ENCODE measurements around the gene PALLD. TPM values are rescaled to one million over a fixed set of nuclear protein-coding genes. Genes with fewer than 3 reads are reported as not detected.

The PALLD gene
- total RNA-seq, 1 donor from 2014 or later = 45.6 TPM

- DNase-seq (ENCODE audit: low read depth) = no peak
- no peak for TF ChIP-seq CTCF (conservative IDR thresholded peaks at IDR 0.05; ENCODE audit: low read depth, low read length)
- H3K4me3 ChIP-seq (ENCODE audit: low read depth, low read length) = no peak overlapping the region
These were observed 23.9 kb upstream of the PALLD start for GRCh38 chr4:168472920-168473319.

GRCh38 chr4:168474660-168475320 is 22.1 kb upstream of the PALLD start:
- no peak for TF ChIP-seq CTCF (conservative IDR thresholded peaks at IDR 0.05; ENCODE audit: low read depth, low read length)
- no peak overlapping the region for H3K4me3 ChIP-seq (ENCODE audit: low read depth, low read length)
- no peak for DNase-seq (ENCODE audit: low read depth)

- TF ChIP-seq CTCF (conservative IDR thresholded peaks at IDR 0.05; ENCODE audit: low read depth, low read length) = no peak
- no peak for DNase-seq (ENCODE audit: low read depth)
- no peak overlapping the region for H3K4me3 ChIP-seq (ENCODE audit: low read depth, low read length)
These were observed 21.1 kb upstream of the PALLD start for GRCh38 chr4:168475745-168476144.

- no peak for DNase-seq (ENCODE audit: low read depth)
- H3K4me3 ChIP-seq (ENCODE audit: low read depth, low read length) = no peak overlapping the region
- TF ChIP-seq CTCF (conservative IDR thresholded peaks at IDR 0.05; ENCODE audit: low read depth, low read length) = no peak
These were observed 18.0 kb upstream of the PALLD start for GRCh38 chr4:168478868-168479267.

DNA sequence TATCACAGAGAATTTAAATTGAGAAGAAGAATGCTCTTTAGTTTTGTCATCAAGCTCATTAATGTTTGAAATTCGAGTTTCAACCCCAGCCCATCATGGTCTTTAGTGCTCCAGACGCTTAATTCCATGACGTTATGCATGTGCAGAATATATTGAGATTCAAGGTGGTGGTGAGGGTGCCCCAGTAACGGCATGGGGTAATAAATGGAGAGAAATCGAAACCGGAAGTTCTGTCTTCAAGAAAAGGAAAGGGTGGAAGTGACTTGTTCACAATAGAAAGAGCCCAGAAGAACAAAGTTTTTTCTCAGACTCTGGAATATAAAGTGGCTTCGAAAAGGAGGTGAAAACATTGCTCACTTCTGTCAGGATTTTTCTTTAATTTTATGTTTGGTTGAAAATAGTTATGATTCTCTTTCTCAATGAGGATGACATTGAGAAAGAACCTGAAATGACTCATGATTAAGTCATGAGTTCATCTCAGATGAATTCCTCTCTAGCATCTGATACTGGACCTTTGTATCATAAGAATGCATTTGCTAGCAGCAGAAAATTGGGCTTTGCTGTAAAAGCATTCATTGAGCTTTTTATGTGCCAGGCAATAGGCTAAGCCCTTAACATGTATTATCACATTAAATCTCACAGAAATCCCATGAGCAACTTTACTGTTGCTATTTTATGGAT is 15.8 kb upstream of the PALLD start:
- TF ChIP-seq CTCF (conservative IDR thresholded peaks at IDR 0.05; ENCODE audit: low read depth, low read length) = no peak
- DNase-seq (ENCODE audit: low read depth) = peak; percentile 73
- H3K4me3 ChIP-seq (ENCODE audit: low read depth, low read length) = peak overlapping the region; percentile 81

DNA sequence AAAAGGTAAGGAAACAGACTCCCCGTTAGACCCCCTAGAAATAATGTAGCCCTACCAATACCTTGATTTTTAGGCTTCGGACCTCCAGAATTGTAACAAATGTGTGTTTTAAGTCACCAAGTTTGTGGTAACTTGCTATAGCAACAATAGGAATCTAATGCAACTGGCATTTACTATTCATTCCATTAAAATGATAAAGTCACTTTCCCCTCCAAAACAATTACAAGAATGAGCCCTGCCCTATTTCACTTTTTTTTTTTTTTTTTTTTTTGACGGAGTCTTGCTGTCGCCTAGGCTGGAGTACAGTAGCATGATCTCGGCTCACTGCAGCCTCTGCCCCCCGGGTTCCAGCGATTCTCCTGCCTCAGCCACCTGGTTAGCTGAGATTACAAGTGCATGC is 13.0 kb upstream of the PALLD start:
- no peak for TF ChIP-seq CTCF (conservative IDR thresholded peaks at IDR 0.05; ENCODE audit: low read depth, low read length)
- DNase-seq (ENCODE audit: low read depth) = no peak
- H3K4me3 ChIP-seq (ENCODE audit: low read depth, low read length) = no peak overlapping the region

DNA sequence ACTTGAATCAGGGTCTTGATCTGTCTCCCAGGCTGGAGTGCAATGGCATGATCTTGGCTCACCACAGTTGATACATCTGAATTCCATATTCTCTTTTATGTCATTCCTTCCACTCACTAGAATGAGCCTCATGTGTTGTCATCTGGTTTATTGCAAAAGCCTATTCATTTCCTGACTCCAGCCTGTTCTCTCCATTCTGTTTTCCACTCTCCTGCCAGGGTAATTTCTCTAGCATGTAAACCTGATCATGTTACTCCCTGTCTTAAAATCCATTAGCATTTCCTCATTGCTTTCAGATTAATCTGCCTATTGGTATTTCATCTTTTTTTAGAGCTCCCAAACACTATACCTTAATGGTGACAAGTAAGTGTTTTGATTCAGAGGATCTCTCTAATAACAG is 12.2 kb upstream of the PALLD start:
- H3K4me3 ChIP-seq (ENCODE audit: low read depth, low read length) = no peak overlapping the region
- TF ChIP-seq CTCF (conservative IDR thresholded peaks at IDR 0.05; ENCODE audit: low read depth, low read length) = no peak
- no peak for DNase-seq (ENCODE audit: low read depth)

All from epithelial cell of proximal tubule (primary cell).